Right lobe of liver (tissue), 6 donors: ENCODE data around the gene CDYL. TPM values are rescaled to one million over a fixed set of nuclear protein-coding genes. Genes with fewer than 3 reads are reported as not detected.
A peak's percentile ranks its signal among the peaks of the same experiment; 100 is the strongest.

ENCODE experiments used
- ATAC-seq, 4 donors: fragments of 200-7000 bp; cut with Tn5 transposase; one replicate each; pipeline ENCODE4 v1.9.1; 2020; ENCODE audit warnings: mild to moderate bottlenecking in 4 of 4, moderate library complexity in 4 of 4
- DNase-seq, 3 donors: peaks; one replicate each; pipeline ENCODE4 v3.0.0-alpha.2; 2020
- H3K27ac ChIP-seq, 3 donors: fragments of 200-600 bp; one replicate each; pipeline ENCODE4 v1.8.0; 2022
- H3K27me3 ChIP-seq, 2 donors: fragments of 200-600 bp; one replicate each; pipeline ENCODE4 v1.8.0; 2022
- H3K36me3 ChIP-seq, 4 donors: fragments of 200-600 bp; sonication (generic) in 1 of 4; one replicate each; pipeline versions ENCODE4 v1.5.1 to v1.8.0; 2017 to 2022; ENCODE audit warnings: control low read depth in 1 of 4
- H3K4me1 ChIP-seq, 4 donors: fragments of 200-600 bp; sonication (generic) in 1 of 4; one replicate each; pipeline versions ENCODE4 v1.5.1 to v1.8.0; 2017 to 2022; ENCODE audit warnings: control low read depth in 1 of 4
- H3K4me3 ChIP-seq, 3 donors: fragments of 200-600 bp; one replicate each; pipeline ENCODE4 v1.8.0; 2022
- H3K9me3 ChIP-seq, 4 donors: fragments of 200-600 bp; sonication (generic) in 1 of 4; one replicate each; pipeline versions ENCODE4 v1.5.1 to v1.8.0; 2017 to 2022; ENCODE audit warnings: control low read depth in 1 of 4
- CTCF ChIP-seq, 4 donors: fragments of 200-600 bp in 3 of 4; fragments of 450-650 bp in 1 of 4; IDR thresholded peaks; one replicate each; pipeline versions ENCODE4 v1.5.1 to v1.8.0; 2016 to 2022; ENCODE audit warnings: antibody characterized with exemption in 4 of 4, mild to moderate bottlenecking in 2 of 4
- POLR2A ChIP-seq: fragments of 450-650 bp; IDR thresholded peaks from one replicate; pipeline ENCODE4 v1.6.1; 2017; ENCODE audit warnings: antibody characterized with exemption, mild to moderate bottlenecking
- WGBS: methylation state at CpG from one replicate; pipeline ENCODE4 v1.1.6; 2018; ENCODE audit warnings: low coverage, low lambda C conversion rate; ENCODE audit not compliant: insufficient coverage; ENCODE audit errors: missing lambda C conversion rate; 5-methylcytosine and 5-hydroxymethylcytosine counted together
- intact Hi-C, 2 donors: fragments of 100-400 bp; cut with DNase I; formaldehyde crosslinking; loops; one replicate each; pipeline versions ENCODE4 v1.11.2 to v1.14.1; 2022
- total RNA-seq, 6 experiments: library from RNA; depleted of rRNA in 2 of 6; stranded (reverse); fragments of >200 nt in 2 of 6; fragmentation: NEBNext Ultra II Directional in 3 of 6; extraction: Animal tissue kit (Norgen Biotek cat#: 25700) in 3 of 6; gene quantifications; one replicate each; pipeline versions ENCODE4 v1.1.0 to v1.2.4, GENCODE V29; 2016 to 2023
- donor health status: DM: no; HTN: yes; CAD: no.
- donor health status: DM: no; HTN: no; CAD: no.
- donor health status: DM: no; HTN: no; CAD: no.
- donor health status: DM: no; HTN: yes; CAD: no.
- donor health status: DM: no; HTN: yes; CAD: no.

Gene CDYL
- total RNA-seq, 6 experiments from 2014 or later = 5.0 to 16.1 (median 13.1) TPM

GRCh38 chr6:4899249-4900034 lies 123.2 kb downstream of the CDYL start:
- ATAC-seq (no peak), DNase-seq (no peak)
- Histone ChIP-seq H3K27me3 (no peaks in the 10 kb centered on the region), H3K9me3 (no peaks in the 10 kb centered on the region), H3K4me1 (peaks cover 0 to 19% (median 11%) of the 10 kb centered on the region in 4 donors), H3K27ac (no peak overlapping the region), H3K36me3 (peaks cover 0 to 2% (median 0%) of the 10 kb centered on the region in 4 donors), H3K4me3 (no peak overlapping the region)
- WGBS = 99% methylated on average over 10 of the region's 11 CpGs
- TF ChIP-seq POLR2A (no peak), CTCF (IDR thresholded peaks at IDR 0.05) (no peak)
- intact Hi-C loops = no loop called here

GRCh38 chr6:4901386-4902061 lies 125.3 kb downstream of the CDYL start:
- DNase-seq (no peak), ATAC-seq (peak; percentile 80 to 93 (median 87))
- no peaks in the 10 kb centered on the region for H3K9me3 ChIP-seq
- H3K4me3 ChIP-seq = no peak overlapping the region
- H3K27ac ChIP-seq = peak overlapping the region; percentile 46 to 77 (median 65)
- H3K36me3 ChIP-seq = no peaks in the 10 kb centered on the region
- no peaks in the 10 kb centered on the region for H3K27me3 ChIP-seq
- intact Hi-C loops = no loop called here
- 25% methylated on average over 8 of the region's 8 CpGs for WGBS
- TF ChIP-seq POLR2A (no peak), CTCF (IDR thresholded peaks at IDR 0.05) (no peak)
- peaks cover 0 to 19% (median 11%) of the 10 kb centered on the region in 4 donors for H3K4me1 ChIP-seq

DNA sequence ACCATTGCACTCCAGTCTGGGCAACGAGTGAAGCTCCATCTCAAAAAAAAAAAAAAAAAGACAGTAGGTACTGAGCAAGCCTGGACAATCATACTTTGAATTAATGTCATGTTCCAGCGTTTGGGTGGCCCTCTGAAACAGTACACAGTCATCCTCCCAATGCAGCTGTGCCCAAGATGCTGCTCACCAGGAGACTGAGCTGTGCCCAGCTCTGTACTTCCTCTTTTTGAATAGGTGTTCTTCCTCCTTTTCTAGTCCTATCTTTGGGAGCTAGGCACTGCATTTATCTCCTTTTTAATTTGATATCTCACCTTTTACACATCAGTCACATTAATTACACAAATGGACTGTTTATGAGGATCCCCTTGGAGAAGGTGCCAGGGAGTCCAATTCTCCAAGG lies 126.2 kb downstream of the CDYL start:
- no peak for TF ChIP-seq POLR2A
- no peak for TF ChIP-seq CTCF (IDR thresholded peaks at IDR 0.05)
- H3K27ac ChIP-seq = no peak overlapping the region
- no peak overlapping the region for H3K4me3 ChIP-seq
- no peaks in the 10 kb centered on the region for H3K9me3 ChIP-seq
- DNase-seq = no peak
- peaks cover 0 to 19% (median 11%) of the 10 kb centered on the region in 4 donors for H3K4me1 ChIP-seq
- H3K27me3 ChIP-seq = no peaks in the 10 kb centered on the region
- no peaks in the 10 kb centered on the region for H3K36me3 ChIP-seq
- intact Hi-C loops = no loop called here
- no peak for ATAC-seq
- 100% methylated on average over 1 of the region's 2 CpGs for WGBS

GRCh38 chr6:4903121-4903520 lies 126.9 kb downstream of the CDYL start:
- 86% methylated on average over 6 of the region's 9 CpGs for WGBS
- intact Hi-C loops = no loop called here
- TF ChIP-seq CTCF (IDR thresholded peaks at IDR 0.05) = no peak
- no peak for TF ChIP-seq POLR2A

More at GRCh38 chr6:4903121-4903520, 126.9 kb downstream of the CDYL start:
- Histone ChIP-seq H3K9me3 (no peaks in the 10 kb centered on the region), H3K27me3 (no peaks in the 10 kb centered on the region), H3K27ac (no peak overlapping the region), H3K4me1 (peaks cover 0 to 19% (median 11%) of the 10 kb centered on the region in 4 donors), H3K4me3 (no peak overlapping the region), H3K36me3 (no peaks in the 10 kb centered on the region)
- DNase-seq (no peak), ATAC-seq (no peak)
